Stimulated activated CD4-positive, alpha-beta T cell treated with anti-CD3 and anti-CD28 coated beads, Interleukin-4, amount 100 ng/mL, for 1 hour (primary cell): ENCODE measurements around the gene ACSS3.

Experiments
- DNase-seq: peaks from one replicate; pipeline ENCODE4 v3.0.0-alpha.2; 2020

ACSS3 gene

DNA sequence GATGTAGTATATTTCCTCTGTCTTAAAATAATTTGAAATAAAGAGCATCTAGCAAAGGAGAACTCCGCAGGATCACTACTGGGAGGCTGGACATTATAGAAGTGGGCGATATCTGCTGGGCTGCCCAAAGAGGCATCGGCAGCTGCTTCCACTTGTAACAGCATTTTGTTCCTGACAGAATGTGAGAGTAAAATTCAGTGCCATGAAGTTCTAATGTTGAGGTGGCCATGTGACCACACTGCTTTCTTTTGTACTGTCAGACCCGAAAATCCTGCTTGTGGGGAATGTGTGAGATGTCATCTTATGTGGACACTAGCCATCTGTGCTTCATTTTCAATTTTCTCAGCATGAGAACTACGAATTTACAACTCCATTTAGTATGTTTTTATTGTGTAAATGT lies 151.9 kb downstream of the ACSS3 start:
- DNase-seq, result no peak

DNA sequence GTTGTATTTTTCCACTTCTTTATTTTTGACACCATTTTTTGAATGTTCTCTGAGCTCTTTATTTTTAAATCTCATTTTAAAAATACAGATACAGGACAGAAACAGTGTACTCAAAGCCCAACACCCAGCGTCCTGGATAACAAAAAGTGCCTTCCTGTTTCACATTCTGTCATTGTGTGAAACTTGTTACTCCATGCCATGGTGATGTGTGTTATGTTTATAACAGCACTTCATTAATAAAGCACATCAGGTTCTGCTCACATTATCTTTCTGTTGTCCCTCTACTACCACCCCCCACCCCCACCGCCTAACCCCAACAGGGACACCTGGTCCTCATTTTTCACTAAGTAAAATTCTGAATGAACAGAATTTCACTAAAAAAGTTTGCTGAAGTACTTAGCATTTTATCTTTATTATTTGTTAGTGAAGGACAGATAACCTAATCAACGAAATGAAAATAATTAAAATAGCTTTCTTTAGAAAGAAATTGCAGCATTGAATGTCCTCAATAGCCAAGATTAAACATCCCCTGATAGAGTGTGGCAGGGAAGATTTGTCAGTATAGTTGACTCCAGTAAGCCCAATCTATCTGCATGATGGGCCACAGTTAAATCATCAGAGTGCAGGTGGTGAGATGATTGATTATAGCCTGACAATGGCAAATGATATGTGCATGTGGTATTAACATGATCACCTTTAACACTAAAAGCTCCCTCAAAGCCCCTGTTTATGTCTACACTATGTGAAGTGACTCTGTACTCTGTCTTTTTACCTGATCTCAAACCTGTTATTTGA lies 153.9 kb downstream of the ACSS3 start:
- no peak for DNase-seq

GRCh38 chr12:81245458-81245857 lies 167.6 kb downstream of the ACSS3 start:
- no peak for DNase-seq

DNA sequence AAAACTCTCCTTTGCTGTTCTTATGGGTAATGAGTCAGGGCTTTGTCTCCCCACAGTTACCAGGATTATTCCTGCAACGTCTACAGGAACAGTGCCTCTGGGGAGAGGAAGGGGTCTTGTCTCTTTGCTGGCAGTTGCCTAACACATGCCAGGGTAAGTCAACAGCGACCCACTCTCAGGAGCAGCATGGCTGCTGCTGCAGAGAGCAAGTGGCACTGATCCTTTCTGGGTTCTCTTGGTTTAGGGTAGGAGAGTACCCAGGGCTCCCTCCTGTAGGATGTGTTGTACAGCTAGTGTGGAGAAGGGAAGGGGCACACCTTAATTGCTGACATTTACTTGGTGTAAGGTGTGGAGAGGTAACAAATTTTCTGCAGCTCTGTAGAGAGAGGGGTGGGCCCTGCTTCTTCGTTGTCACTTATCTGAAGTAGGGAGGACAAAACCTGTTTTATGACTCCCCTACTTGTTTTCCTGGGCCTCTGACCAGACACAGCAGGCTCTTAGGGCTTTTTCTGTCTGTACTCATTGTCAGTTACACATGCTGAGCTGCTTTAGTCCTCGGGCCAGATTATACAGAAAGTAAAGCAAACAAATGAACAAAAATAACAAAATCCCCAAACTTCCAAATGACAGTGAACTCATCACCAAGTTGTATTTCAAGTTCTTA lies 168.2 kb downstream of the ACSS3 start:
- DNase-seq, result no peak

GRCh38 chr12:81249976-81250375 lies 172.1 kb downstream of the ACSS3 start:
- DNase-seq, result no peak

- no peak for DNase-seq
Measured at GRCh38 chr12:81252228-81252627, 174.3 kb downstream of the ACSS3 start.

DNA sequence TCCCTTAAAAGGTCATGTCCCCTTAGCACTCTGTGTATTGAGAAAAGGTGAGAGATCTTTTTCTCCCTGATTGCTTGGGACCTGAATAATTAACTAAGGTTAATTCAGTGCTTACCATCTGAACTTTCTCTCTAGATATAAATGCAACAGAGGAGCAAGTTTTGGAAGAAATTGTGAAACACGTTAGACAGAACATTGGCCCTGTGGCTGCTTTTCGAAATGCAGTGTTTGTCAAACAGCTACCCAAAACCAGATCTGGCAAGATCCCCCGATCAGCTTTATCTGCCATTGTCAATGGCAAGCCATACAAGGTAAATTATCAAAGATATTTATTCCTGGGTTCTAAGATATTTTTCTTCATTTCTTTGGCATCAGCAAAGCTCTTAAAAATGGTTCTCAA lies 175.5 kb downstream of the ACSS3 start:
- no peak for DNase-seq

DNA sequence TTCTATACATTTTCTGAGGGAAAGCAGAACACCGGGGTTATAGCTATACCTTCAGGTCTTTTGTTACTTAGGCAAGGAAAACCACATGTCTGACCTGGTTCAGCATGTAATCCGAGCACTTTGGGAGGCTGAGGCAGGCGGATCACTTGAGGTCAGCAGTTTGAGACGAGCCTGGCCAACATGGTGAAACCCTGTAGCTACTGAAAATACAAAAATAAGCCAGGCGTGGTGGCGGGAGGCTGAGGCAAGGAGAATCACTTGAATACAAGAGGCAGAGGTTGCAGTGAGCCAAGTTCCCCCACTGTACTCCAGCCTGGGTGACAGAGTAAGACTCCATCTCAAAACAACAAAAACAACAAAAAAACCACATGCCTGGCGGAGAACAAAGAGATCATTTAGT lies 177.6 kb downstream of the ACSS3 start:
- no peak for DNase-seq

DNA sequence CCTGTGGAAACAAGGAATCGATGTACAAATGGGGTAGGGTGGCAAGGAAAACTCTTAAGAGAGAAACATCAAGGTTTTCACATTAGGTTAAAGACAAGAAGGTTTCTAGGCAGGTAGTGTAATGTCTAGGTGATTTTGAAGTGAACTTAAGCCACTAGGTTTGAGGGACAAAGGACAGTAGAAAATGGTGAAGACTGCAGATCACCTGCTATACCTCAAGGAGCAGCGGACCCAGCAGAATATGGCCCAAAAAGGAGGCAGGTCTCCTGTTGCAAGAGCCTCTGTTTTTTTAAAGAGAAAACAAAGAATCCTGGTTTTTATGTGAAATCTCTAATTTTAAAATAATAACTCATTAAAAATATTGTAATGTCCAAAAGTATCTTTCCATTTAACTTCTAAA lies 178.1 kb downstream of the ACSS3 start:
- no peak for DNase-seq

- no peak for DNase-seq
Measured at GRCh38 chr12:81257947-81258551, 180.2 kb downstream of the ACSS3 start.

GRCh38 chr12:81259360-81259759 lies 181.5 kb downstream of the ACSS3 start:
- no peak for DNase-seq

GRCh38 chr12:81261508-81262207 lies 183.8 kb downstream of the ACSS3 start:
- DNase-seq, result no peak

DNA sequence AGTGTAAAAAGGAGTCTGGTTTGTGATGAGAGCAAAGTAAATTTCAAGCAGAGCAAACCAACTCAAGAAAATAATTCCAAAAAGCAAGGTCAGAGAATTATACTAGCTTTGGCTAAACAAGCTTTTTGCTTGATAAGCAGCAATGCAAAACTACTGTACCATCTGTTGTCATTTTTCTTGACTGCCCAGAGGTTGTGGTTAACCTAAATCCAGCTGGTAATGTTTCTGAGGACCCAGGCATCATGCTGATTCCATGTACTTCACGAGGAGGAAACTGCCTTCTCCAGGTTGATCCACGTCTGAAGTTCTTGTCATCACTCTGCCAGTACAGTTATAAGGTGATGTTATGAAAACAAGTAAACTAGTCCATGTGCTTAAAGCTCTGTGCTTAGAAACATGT lies 185.2 kb downstream of the ACSS3 start:
- DNase-seq, result no peak

DNA sequence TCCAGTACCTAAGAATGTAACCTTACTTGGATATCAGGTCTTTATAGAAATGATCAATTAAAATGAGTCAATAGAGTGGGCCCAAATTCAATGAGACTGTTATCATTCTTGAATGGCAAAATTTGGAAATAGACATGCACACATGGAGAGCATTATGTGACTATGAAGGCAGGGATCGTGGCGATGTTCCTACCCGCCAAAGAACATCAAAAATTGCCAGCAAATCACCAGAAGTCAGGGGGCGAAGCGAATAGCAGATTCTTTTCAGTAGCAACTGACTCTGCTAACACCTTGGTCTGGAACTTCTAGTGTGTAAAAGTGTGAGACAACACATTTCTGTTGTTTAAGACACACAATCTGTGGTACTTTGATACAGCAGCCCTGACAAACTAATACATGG lies 192.5 kb downstream of the ACSS3 start:
- DNase-seq, result no peak

DNA sequence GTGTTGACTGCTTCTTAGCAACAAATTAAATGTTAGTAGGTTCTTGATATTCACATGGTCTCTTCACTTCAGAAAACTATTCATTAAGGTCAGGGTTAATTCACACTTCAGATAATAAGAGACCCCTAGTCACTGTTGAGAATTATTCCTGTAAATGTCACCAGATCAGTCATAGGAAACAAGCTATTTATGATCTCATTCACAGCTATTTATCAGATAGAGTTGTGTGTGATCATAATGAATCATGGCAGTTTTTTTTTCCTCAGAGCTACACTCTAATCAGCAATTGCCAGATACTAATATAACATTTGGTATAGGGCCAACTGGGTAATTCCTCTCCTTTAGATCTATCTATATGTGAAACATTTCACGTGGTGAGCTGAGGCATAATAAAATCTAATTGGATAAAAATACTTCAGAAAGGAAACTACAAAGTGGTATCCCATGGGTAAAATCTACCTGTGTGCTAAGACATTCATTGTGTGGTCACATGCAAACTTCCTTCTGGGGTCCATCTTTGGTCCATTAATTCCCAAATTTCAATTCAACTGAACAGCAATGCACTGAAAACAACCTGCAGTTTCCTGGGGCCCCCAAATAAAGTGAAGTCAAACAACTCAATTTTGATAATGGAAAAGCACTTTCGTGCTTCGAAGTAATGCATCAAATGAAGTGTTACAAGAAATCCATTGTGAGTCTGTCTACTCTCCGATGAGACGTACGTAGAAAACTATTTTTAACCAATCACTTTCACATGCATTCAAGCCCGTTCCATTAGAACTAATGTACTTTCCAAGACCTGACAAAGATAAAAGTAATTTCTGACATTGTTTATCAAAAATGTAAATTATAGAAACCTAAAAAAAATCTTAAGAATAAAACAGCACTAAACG lies 197.0 kb downstream of the ACSS3 start:
- DNase-seq, result no peak

- DNase-seq, result no peak
Measured at GRCh38 chr12:81284137-81284536, 206.3 kb downstream of the ACSS3 start.

DNA sequence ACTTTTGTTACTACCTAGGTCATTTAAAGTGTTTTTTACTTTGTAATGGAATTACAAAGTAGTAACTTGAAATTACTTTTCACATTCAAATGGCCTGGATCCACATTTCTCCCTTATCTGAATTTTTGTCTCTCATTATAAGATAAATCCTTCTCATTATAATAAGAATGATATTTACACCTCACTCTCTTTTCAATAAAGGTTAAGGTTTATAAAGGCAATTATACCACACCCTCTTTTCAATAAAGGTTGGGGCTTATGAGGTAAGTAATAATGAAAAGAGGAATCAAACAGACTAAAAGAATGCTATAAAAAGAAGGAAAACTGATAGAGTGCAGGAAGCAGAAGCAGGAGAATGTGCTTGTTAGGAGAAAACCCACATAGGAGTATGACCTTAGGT lies 210.8 kb downstream of the ACSS3 start:
- DNase-seq, result no peak

DNA sequence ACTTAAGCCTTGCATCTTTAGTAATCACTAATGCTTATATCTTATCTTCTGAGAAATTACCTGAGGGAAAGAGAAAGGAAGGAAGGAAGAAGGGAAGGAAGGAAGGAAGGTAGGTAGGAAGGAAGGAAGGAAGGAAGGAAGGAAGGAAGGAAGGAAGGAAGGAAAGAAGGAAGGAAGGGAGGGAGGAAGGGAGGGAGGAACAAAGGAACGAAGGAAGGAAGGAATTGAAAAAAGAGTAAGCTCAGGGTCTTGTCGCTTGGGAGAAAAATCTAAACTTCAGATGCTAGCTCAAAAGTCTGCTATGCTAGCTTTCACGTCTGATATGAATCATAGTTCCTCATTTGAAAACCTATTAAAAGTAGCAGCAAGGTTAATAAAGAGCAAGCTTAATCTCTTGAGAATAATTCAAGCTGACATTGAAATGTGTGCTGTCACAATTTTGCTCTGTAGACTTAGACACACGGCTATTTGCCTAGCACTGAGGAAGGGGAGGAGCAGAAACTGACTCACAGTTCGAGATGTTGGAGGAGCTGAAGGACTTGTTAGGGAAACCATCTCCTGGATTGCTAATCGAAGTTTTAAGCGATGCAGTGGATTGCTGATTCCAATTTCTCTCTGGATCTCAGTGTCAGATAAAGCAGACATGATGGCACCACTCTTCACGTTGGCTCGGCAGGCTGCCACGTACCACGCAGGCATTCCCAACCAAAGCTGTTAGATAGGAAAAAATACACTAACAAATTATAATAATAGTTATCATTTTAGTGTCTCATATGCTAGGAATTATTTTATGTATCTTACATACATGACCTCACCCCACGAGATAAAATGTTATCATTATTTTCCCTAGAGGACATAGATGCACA lies 216.7 kb downstream of the ACSS3 start:
- no peak for DNase-seq

DNA sequence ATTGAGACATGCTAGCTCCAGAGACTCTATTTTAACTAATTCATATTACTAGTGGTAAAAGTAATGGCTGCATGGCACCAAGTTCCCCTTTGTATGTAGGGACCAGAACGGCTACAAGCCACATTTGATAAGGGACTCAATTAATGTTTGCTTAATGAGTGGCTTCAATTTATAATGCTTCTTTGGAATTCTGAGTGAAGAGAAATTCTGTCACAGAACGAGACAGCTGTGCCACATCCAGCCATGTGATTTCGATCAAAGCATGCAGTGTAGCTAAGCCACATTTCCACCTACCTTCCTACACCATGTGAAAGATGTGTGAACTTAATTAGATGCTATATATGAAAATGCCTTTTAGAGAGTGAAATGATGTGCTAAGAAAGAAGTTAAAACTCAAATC lies 217.4 kb downstream of the ACSS3 start:
- DNase-seq, result no peak

DNA sequence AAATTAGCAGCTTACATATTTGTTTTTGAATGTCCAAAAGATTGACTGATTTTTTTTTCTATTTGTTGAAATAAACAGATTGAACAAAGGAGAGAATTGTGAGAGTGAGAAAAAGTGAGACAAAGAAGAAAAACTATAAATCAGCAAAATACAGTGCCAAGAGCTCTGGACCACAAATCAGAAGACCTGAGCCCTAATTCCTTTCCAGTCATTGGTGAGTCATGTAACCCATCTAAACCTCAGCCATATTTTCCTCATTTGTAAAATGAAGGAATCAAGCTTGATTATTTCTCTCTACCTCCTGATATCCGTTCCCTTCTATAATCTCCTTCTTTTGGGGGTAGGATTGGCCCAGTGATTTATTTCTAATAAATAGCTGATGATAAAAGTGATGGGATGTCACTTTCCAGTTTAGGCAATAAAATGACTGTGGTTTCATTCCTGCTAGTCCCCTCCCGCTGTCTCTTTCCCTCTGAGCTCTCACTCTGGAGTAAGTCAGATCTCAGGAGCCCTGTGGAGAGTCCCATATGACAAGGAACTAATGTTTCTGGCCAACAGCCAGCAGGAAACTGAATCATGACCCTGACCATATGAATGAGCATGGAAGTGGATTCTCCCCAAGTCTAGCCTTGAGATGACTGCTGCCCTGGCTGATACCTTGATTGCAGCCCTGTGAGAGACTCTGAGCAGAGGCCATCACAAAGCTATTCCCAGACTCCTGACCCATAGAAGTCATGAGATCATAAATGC lies 218.9 kb downstream of the ACSS3 start:
- DNase-seq, result no peak

DNA sequence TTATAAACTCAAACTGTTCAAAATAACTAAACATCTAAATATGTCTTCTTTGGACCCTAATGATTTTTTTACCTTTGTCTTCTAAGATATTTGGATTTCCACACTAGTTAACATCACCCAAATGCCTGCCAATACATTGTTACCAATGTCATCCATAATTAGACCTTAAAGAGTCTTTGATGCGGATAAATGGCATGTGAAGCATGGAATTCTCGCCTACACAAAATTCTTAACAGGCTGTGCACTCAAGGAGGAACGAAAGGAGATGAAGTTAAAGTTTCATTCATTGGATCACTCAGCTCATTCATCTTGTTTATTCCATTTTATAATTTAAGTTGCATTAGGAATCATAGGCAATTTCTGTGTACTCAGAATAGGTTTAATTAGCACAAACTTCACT lies 219.7 kb downstream of the ACSS3 start:
- no peak for DNase-seq
